Ureter (tissue), 1 donor: ENCODE data around the gene LCN10. TPM values are rescaled to one million over a fixed set of nuclear protein-coding genes. Genes with fewer than 3 reads are reported as not detected.
A peak's percentile ranks its signal among the peaks of the same experiment; 100 is the strongest.

Experiments
- DNase-seq: peaks from one replicate; pipeline ENCODE4 v3.0.0-alpha.2; 2020; ENCODE audit warnings: low spot score
- total RNA-seq: library from RNA; stranded (reverse); gene quantifications from one replicate; pipeline ENCODE4 v1.2.4, GENCODE V29; 2023
- donor health status: DM: yes; HTN: yes; CAD: no.

LCN10 gene
- total RNA-seq, 1 donor from 2014 or later = 40.6 TPM

- no peak for DNase-seq
These were observed 41.6 kb downstream of the LCN10 start for GRCh38 chr9:136700959-136701667.

- DNase-seq = no peak
These were observed 42.4 kb downstream of the LCN10 start for GRCh38 chr9:136700304-136700703.

DNA sequence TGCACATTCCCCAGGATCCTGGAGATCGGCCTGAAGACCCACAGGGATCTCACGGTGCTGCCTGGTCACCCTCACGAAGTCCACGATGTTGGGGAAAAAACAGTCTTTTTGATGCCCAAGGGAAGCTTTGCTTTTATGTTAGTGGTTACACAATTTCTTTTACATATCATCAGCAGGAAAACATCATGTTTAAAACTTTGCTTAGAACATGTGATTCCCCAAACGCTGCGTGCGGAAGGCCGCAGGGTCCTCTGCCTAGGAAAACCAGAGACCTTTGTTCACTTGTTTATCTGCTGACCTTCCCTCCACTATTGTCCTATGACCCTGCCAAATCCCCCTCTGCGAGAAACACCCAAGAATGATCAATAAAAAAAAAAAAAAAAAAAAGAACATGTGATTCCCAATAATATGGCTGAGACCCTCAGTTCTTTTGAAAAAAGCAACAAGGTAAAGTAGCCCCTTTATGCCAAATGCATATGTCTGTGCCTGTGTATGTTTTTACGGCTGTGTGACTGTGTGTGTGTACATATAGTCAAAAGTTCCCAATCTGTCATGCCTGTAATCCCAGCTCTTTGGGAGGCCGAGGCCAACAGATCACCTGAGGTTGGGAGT lies 44.0 kb downstream of the LCN10 start:
- DNase-seq = no peak

- DNase-seq = no peak
These were observed 44.8 kb downstream of the LCN10 start for GRCh38 chr9:136697821-136698526.

DNA sequence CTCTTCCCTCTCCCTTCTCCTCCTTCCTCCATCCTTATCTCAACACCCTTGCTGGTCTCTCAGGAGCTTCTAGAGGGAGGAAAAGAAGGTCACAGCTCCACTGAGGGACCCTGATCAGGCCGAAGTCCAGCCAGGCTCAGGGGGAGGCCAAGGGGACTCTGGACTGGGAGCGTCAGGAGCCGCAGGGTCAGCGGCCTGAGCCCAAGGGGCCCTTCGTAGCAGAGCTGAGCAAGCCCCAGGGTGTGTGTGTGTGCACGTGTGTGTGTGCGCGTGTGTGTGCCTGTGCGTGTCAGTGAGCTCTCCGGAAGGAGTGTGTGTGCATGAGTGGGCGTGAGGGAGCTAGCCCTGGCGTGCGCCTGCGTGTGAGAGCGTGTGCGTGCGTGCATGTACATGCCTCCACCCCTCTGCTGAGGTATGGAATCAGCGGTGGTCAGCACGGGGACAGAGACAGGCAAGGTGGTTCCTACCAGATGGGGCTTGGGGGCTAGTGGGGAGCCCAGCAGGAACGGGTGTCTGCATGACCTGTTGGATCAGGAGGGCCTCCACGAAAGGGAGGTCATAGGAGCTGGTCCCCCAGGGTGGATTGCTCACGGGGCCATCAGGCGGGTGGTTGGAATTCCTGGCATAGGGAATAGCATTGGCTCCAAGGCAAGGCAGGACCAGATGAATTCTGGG lies 45.5 kb downstream of the LCN10 start:
- no peak for DNase-seq

- DNase-seq = no peak
These were observed 46.2 kb downstream of the LCN10 start for GRCh38 chr9:136696502-136696901.

DNA sequence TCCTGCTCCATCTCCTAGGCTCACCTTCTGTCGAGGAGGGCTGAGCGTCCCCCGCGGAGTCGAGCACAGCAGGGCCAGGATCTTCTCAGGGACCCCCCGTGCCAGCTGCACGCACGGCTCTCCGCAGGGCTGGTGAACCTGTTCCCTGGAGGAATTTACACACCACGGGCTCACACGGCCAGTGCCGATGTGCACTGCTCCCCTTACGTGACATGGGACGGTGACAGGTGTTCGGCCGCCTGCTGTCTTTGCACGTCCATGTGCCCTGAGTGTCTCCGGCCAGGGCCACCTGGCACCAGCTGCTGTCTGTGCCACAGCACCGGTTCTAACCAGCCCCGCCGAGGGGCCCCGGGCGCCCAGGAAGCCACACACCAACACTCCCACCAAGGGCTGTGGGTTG lies 46.8 kb downstream of the LCN10 start:
- DNase-seq = no peak

GRCh38 chr9:136695435-136695895 lies 47.3 kb downstream of the LCN10 start:
- no peak for DNase-seq

- DNase-seq = no peak
These were observed 47.9 kb downstream of the LCN10 start for GRCh38 chr9:136694872-136695247.

DNA sequence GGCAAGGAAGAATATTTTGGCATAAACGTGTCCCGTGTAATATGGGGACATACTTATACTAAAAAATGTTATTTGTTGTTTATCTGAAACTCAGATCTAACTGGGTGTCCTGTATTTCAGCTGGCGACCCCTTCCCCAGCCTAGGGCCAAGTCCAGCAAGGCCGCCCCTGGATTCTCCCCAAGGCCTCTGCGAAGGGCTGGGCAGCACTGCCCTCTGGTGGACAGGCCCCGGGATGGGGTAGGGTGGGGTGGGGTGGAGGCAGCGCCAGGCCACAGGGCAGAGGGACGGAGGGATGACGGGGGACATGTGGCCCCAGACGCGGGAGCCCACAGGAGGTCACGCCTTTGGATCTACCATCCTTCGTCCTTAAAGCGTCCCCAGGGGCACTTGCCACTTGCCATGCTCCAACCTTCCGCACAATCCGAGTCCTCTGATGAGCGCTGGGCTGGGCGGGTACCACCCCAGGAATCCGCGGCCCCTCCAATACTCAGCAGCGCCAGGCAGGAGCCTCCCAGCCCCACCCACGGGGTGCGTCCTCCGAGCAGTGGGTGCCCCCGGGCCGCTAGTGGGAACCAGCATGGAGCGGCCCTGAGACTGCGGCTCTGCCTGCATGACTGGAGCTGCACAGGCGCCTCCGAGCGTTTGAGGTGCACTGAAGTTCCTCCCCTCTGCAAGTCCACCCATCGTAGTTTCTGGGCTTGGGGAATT lies 48.4 kb downstream of the LCN10 start:
- DNase-seq = no peak

- peak; percentile 73 for DNase-seq
These were observed 49.1 kb downstream of the LCN10 start for GRCh38 chr9:136693490-136694162.

DNA sequence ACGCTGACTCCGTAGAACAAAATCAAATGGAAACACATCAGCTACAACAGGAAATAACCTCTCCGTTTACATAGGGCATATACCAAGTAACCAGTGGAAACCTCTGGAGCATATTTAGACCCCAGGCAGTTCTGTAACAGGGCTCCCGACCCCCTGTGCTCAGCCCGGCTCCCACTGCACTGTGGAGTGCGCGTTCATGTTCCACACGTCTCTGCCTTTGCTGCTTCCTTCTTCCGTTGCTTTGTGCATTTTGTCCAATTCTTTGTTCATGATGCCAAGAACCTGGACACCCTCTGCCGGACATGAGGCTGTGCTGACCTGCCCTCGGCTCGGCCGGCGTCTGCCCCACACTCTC lies 49.6 kb downstream of the LCN10 start:
- no peak for DNase-seq

- no peak for DNase-seq
These were observed 50.3 kb downstream of the LCN10 start for GRCh38 chr9:136692185-136693134.

GRCh38 chr9:136691316-136692184 lies 51.2 kb downstream of the LCN10 start:
- DNase-seq = no peak

DNA sequence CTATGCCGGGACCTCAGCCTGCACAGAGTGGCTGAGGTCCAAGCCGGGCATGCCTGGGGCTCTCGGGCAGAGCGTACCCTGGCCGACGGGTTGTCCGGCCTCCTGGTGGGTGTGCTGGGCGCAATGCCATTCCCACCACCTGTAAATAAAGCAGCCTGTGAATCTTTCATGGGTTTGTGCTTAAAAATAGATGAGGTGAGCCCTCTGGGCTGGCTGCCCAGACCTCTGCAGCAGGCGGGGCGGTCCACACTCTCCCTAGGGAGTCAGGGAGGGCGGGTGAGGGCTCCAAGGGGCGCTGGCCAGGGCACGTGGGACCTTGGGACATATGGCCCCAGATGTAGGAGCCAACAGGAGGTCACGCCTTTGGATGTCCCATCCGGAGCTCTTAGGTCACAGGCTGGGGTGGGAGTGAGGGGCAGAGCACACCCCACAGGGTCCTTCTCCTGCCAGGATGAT lies 51.9 kb downstream of the LCN10 start:
- no peak for DNase-seq

- DNase-seq = no peak
These were observed 52.5 kb downstream of the LCN10 start for GRCh38 chr9:136690104-136690805.

- DNase-seq = no peak
These were observed 53.7 kb downstream of the LCN10 start for GRCh38 chr9:136689108-136689460.
